DMS79 treated with DMSO at 0.1 percent for 48 hours (cell line): ENCODE data around the gene FASTKD3.

Source experiments
- DNase-seq: peaks from one replicate; lab custom pipeline; 2025; lab: John Stamatoyannopoulos, UW

Gene FASTKD3

DNA sequence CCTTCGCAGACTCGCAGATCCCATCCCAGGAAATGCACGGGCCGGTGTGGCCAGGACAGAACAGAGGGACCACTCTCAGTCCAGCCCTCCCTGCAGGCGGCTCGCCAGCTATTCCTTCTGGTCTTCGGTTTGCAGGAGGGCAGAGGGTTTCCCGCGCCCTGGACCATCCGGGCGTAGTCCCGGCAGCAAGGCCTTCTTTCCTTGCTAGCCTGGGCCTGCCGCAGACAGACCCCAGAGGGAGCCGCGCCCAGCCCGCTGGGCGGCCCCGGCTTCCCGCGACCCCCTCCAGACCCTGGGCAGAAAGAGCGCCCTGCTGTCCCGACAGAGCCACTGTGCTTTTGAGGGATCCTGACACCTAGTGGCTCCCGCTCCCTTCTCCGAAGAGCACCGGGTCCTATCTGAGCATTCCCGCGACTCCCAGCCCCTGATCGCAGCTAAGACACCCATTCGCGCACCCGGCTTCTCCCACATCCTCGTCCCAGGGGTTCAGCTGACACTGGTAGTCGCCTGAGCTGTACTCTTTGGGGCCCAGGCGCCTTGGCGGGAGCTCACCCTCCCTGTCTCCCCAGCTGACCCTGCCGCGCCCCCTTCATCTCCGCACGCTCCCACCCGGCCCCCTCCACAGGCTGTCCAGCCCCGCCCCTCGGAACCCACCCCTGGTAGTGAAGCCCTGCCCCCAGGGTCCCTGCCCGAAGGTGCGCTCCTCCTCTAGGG is 19.0 kb downstream of the FASTKD3 start:
- DNase-seq = peak; percentile 40

DNA sequence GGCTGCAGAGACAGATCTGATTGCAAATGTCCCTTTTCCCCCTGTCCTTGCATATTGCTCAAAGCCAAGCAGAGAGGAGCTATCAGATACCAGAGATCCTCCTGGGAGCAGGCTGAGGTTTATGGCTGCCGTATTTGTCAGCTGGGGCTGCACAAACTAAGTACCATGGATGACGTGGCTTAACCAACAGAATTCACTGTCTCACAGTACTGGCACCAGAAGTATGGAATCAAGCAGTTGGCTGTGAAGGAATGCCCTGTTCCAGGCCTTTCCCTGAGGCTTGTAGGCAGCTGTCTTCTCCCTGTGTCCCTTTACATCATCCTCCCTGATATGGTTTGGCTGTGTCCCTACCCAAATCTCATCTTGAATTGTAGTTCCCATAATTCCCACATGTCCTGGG is 20.5 kb downstream of the FASTKD3 start:
- DNase-seq = no peak

DNA sequence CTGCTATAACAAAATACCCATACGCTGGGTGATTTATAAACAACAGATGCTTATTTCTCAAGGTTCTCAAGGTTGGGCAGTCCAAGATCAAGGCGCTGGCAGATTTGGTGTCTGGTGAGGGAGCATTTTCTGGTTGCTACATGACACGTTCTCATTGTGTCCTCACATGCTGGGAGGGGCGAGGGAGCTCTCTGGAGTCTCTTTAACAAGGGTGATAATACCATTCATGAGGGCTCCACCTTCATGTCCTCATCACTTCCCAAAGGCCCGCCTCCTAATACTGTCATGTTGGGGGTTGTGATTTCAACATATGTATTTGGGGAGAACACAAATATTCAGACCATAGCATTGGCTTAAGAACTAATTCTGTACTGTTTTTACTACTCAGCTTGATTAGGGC is 22.5 kb downstream of the FASTKD3 start:
- no peak for DNase-seq

DNA sequence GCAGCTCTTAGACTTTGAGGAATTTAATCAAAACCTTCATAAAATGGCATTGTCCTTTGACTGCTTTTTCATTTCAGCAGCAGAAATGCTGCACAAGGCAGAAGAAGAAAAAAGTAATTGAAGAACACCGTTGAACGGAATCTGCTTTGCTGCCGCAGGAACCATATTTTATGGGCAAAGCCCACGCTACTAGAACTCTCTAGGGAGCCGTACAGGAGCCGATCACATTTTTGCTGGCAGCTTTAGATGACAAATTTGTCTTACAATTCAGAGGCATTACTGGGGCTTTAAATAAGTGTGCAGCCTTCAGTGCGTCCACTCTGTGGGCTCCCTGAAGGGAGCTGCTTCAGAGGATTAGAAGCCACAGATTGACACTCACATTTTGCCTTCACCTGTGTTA is 23.3 kb downstream of the FASTKD3 start:
- no peak for DNase-seq

DNA sequence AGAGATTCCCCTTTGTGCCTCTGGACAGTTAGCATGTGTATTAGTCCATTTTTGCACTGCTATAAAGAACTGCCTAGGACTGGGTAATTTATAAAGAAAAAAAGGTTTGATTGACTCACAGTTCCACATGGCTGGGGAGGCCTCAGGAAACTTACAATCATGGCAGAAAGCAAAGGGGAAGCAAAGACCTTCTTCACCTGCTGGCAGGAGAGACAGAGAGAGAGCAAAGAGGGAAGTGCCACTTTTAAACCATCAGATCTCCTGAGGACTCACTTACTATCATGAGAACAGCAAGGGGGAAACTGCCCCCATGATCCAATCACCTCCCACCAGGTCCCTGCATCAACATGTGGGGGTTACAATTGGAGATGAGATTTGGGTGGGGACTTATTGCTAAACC is 23.9 kb downstream of the FASTKD3 start:
- no peak for DNase-seq

DNA sequence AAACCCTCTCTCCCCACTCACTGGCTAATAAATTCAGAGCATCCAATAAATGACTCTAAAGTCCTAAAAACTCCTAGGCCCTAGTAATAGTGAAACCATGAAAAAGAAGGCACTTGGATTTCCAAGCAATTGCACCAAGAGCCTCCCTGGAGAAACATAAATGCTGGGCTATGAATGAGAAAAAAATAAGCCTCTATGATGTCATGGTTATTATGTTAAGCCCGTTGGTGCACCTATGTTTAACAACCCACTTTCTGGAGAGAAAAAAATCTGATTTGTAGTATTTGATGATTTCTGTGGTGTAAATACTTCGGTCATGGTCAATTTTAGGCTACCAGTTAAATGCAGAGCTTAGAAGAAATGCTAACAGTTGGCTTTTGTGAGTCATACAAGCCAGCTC is 26.3 kb downstream of the FASTKD3 start:
- peak; percentile 3 for DNase-seq

DNA sequence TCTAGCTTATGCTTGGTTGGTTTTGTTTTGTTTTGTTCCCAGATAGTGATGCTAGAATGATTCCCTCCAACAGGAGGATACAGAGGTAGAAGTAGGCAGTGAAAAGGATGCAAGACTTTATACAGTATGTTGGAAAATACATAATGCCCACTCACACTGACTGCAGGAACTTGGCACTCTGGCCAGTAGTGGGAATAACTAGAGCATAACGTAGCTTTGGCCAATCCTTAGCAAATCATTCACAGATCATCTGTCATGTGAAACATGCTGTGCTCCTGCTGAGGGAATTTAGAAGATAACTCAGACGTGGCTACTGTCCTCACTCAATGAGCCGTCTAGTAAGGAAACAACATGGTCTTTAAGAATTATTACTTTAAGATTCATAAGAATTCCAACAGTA is 31.4 kb downstream of the FASTKD3 start:
- no peak for DNase-seq

DNA sequence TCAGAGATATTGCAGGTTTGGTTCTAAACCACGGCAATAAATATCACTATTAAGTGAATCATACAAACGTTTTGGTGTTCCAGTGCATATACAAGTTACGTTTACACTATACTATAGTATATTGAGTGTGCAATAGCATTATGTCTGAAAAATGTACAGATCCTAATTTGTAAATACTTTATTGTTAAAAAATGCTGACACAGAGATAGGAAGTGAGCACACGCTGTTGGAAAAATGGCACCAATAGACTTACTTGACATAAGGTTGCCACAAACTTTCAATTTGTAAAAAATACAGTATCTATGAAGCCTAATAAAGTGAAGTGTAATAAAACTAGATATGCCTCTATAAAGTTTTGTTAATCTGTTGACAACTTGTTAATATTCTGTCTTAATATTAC is 33.8 kb downstream of the FASTKD3 start:
- DNase-seq = no peak

DNA sequence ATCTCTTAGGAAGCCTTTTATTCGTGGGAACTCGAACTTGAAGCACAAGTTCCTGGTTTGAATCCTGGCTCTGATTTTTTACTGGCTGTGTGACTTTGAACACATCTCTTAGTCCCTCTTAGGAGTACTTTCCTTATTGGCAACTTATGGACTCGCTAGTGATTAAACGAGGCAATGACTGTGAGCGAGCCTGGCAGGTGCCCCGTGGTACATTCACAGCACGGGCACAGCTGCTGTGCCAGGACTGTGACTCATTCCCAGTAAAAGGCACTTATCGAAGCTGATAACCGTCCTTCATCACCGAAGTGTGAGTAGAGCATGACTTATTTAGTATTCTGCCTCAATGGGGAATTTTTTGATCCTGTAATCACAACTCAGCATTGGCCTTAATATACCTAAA is 40.6 kb downstream of the FASTKD3 start:
- DNase-seq = peak; percentile 33

DNA sequence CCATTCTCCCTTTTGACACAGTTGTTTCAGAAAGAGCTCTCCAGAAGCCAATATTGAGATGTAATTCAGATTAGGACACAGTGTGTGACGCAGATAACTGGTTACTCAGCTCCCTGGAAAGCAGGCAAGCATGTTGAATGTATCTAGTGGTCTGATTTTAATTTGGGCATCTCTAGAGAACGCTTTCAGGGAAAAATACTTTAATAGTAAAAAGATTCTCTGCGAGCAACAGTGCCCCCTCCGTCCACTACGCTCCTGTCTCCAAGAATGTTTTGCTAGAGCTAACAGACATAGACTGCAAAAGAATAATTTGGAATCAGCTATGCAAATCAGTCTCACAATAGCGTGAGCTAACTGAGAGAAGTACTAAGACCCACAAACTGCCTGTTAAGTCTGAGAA is 41.2 kb downstream of the FASTKD3 start:
- DNase-seq = no peak

DNA sequence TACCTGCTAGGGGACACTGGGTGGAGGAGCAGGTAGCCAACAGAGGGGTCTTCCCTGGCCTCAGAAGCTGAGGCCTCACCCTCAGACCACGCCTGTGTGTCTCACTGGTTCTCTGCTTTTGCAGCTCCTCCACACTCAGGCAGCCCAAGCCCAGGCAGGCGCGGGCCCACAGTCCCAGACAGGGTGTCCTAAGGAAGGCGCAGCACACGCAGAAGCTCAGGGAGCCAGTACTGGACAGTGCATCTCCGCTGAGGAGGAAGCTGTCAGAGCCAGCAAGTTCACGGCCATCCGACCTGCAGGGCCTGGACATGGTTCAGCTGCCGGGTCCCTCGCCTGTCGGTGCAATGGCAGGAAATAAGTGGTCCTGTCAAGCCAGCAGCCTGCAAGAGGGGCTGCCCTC is 43.2 kb downstream of the FASTKD3 start:
- DNase-seq = no peak

DNA sequence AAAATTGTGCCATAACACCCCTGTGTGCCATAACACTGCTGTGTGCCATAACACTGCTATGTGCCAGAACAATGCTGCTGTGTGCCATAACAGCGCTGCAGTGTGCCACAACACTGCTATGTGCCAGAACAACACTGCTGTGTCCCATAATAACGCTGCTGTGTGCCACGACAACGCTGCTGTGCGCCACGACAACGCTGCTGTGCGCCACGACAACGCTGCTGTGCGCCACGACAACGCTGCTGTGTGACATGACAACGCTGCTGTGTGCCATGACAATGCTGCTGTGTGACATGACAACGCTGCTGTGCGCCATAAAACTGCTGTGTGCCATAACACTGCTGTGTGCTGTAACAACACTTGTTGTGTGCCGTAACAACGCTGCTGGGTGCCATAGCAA is 43.8 kb downstream of the FASTKD3 start:
- no peak for DNase-seq

DNA sequence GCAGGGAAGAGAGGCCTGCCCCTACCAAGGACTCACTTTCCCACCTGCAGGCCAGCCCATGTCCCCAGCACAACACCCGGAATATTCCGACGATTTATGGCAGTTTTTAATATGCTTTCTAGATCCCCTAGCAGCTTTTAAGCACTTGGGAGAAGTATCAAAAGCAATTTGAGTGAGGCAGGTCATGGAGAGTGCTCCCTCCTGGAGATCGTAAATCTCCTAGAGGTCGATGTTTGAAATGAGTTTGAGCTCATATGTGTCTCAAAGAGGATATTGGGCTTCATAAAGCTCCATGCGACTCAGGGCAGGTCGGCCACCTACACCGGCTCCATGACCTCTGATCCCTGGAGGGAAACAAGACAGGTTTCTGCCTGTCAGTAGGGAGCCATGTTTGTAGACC is 45.2 kb downstream of the FASTKD3 start:
- DNase-seq = no peak

DNA sequence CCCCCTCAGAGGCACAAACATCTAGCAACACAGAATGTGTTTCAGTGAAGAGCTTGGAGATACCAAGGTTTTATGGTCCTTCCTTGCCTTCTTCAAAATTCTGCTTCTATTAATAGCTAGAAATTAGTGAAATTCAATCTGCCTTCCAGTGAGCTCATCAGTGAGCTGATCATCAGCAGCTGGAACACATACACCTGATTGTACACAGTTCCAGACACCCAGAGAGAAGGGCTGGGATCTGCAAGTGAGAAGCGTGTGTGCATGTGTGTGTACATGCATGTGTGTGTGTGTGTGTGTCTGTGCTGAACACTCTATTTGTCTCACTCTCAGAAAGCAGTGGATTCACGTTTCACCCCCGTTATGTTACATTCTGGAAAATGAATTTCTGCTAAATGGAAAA is 46.4 kb downstream of the FASTKD3 start:
- no peak for DNase-seq

DNA sequence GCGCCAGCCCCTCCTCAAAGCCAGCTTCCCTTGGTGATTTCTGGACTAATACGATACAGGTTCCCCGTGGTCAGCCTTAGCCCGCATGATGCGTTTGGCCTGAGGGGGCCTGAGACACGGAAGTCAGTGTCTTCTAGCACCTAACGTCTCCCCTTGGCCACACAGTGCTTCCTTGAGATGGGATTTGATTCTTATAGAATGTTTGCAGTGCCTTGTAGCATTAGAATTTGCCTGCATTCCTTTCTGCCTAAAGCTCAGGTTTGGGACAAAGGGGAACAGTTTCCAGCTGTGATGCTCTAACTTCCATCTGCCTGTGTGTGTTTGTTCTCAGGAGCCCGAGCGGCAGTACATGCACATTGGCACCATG is 52.3 kb downstream of the FASTKD3 start:
- DNase-seq = no peak

DNA sequence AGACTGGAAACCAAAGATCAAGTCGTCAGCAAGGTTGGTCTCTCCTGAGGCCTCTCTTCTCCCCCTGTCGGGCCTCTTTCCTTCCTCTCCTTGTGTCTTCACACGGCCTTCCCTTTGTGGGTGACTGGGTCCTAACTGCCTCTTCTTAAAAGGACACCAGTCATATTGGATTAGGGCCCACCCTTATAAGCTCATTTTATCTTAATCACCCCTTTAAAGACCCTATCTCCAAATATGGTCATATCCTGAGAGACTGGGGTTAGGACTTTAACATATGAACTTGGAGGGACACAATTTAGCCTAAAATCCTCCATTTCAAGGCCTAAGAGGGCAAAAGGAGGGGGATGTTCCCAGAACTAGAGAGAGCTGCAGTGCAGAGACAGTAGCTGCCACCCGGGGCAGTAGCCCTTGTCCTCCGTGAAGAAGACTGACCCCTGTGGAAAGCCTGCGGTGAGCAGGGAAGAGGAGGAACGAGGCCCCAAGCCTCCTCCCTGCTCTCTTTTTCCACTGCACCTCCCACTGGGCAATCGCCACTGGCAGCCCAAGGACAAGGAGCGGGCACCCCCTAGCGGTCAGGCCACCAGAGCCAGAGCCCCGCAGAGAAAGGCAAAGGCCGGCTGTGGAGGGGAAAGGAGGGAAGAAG is 52.8 kb downstream of the FASTKD3 start:
- no peak for DNase-seq

DNA sequence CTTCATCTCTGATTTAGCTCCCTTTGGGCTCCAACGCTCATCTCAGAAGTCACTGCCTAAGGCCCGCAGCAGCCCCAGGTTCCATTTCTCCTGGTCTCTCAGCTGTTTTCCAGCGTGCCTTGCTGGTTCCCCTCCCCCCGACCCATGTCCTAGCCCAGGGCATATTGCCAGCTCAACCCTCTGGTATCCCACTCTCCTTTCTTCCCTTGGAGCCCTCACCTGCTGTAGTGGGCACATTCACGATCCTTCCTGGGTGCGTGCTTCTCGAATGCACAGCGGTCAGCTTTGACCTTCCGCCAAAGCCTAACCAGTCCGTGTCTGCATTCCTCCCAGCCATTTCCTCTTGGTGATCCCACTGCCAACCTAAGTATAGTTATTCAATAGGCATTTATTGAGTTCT is 54.0 kb downstream of the FASTKD3 start:
- no peak for DNase-seq

DNA sequence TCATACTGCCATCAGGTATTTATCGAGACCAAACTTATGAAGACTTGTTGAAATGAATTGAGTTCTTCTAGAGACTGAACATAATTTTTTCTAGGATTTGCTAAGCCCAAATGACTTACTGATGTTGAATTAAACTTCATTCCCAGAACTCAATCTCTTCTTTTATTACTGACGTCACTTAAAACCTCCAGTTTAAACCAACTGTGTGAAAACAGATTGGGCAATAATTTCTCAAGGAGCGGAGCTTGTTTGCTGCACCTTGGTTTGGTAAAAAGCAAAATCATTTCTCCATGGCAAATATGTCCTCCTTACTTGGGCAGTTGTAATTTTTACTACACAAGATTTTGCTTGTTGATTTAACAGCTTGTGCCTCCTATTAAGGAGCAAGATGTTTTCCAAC is 55.3 kb downstream of the FASTKD3 start:
- DNase-seq = no peak

DNA sequence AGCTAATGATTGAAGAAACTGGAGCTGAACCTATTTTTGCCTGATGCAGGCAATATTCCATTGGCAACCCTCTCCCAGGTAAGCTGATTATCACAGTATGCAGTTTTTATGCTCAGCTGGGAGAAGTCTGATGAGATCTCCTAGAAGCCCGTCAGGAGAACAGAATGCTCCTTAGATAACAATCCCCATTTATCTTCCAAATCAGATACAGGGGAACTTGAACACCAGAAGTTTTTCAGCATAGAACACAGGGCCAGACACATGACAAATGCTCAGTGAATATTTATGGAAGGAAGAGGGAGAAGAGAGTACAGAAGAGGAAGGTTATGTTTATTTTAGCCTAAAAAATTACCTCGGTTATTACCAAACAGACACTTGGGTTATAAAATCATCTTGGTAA is 55.8 kb downstream of the FASTKD3 start:
- DNase-seq = no peak

DNA sequence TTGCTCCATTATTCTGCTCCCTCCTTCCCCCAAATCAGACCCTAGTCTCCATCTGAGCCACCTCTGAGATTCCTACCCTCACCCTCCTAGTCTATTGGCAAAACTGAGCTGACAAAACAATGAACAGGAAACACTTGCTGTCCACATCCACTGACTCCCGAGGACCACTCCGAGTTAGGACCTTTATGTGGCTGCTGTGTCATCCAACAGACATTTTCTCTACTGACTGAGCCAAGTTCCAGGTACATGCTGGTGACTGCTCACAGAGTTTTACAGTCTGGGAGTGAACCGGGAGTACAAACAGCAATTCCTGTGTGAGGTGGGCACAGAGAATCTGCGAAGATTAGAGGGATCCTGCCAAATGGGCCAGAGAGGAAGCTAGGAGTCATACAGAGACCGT is 57.1 kb downstream of the FASTKD3 start:
- DNase-seq = no peak
